Fibroblast of lung (primary cell): ENCODE results near the gene GABRR2.

Experiments used
- CTCF ChIP-seq, 2 donors: IDR thresholded peaks in 1 of 2; conservative IDR thresholded peaks in 1 of 2; 1 replicate in 1 of 2; 2 replicates in 1 of 2; pipeline ENCODE4 v1.5.1; 2011 to 2012; ENCODE audit warnings: low read length in 2 of 2, control low read depth in 1 of 2, inconsistent platforms in 1 of 2, low read depth in 1 of 2, mild to moderate bottlenecking in 1 of 2
- EZH2 ChIP-seq: IDR thresholded peaks from 2 replicates; pipeline ENCODE4 v1.5.1; 2012; ENCODE audit warnings: low read length, control low read depth, mild to moderate bottlenecking; ENCODE audit errors: missing control alignments

GRCh38 chr6:89250239-89250638 lies 64.9 kb downstream of the GABRR2 start:
- no peak for TF ChIP-seq CTCF (conservative IDR thresholded peaks at IDR 0.05 in 1 of 2, IDR thresholded peaks at IDR 0.05 in 1 of 2; ENCODE audit: low read depth in 1 of 2, low read length in 2 of 2)
- no peak for TF ChIP-seq EZH2
